GM19452 (cell line): ENCODE measurements around the gene TNFRSF8.

Source experiments
- ATAC-seq: cut with Tn5 transposase; IDR thresholded peaks from one replicate; pipeline ENCODE4 v1.9.1; 2021; ENCODE audit not compliant: unreplicated experiment

Gene TNFRSF8

GRCh38 chr1:12153181-12153785, 90.2 kb downstream of the TNFRSF8 start:
- ATAC-seq, result peak; percentile 32

DNA sequence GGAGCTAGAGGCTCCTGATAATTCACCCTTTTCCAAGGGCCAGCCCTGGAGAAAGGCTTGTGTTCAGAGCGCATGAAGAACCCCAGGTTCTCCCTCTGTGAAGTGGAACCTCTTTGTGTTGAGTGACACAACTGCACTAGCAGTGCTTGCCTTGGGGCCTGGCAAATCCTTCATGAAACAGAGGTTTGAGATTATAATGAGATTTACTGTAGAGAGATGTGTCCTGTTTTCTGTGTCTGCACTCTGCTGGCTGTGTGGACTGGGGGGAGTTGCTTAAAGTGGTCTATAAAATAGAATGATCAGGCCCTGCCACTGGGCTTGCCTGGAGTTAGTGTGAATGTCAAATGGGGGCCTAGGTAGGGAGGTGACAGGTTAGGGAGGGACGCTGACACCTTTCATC, 92.2 kb downstream of the TNFRSF8 start:
- ATAC-seq, result no peak

- no peak for ATAC-seq
These were observed 94.5 kb downstream of the TNFRSF8 start for GRCh38 chr1:12157366-12158231.

DNA sequence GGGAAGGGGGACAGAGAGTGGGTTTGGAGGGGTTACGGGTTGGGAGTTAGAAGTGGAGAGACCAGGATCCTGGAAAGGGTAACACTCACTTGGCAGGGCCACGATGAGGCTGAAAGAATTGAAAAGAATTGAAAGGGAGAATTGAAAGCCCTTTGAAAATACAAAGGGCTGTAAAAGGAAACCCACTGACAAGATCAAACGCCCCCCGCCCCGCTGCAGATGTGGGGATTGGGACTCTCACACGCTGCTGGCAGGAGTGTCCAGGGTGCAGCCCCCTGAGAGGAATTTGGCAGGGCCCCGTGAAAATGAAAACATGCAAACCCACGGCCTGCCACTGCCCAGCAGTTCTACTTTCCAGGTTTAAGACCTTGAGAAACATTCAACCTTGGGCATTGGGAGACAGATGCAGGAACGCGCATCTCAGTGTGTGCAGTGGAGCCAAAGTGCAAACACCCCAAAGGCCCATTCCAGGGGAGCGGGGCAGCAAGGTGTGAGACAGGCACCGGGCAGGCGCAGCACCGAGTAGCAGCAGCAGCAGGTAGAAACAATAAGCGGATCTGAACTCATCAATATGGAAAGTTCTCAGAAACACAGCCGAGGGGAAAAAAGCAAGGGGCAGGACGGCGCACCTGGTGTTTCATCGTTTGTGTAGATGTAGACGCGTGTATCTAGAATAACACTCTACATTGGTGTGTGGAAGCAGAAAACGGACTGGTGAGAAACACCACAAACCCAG, 95.4 kb downstream of the TNFRSF8 start:
- ATAC-seq, result no peak

DNA sequence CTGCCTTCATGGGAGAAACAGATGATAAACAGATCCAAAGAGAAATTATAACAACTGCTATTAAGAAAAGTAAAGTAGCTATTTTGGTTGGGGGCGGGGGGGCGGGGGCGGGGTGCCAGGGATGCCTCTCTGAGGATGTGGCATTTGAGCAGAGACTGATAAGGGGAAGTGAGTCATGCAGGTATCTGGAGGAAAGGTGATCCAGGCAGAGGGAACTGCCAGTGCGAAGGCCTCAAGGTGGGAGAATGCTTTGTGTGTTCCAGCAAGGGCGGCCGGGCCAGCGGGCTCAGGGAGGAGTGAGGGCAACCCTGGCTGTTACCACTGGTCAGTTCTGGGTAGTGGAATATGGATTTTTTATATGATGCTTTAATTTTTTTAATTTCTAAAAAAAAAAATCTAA, 96.7 kb downstream of the TNFRSF8 start:
- no peak for ATAC-seq

- no peak for ATAC-seq
These were observed 98.2 kb downstream of the TNFRSF8 start for GRCh38 chr1:12161324-12161661.

DNA sequence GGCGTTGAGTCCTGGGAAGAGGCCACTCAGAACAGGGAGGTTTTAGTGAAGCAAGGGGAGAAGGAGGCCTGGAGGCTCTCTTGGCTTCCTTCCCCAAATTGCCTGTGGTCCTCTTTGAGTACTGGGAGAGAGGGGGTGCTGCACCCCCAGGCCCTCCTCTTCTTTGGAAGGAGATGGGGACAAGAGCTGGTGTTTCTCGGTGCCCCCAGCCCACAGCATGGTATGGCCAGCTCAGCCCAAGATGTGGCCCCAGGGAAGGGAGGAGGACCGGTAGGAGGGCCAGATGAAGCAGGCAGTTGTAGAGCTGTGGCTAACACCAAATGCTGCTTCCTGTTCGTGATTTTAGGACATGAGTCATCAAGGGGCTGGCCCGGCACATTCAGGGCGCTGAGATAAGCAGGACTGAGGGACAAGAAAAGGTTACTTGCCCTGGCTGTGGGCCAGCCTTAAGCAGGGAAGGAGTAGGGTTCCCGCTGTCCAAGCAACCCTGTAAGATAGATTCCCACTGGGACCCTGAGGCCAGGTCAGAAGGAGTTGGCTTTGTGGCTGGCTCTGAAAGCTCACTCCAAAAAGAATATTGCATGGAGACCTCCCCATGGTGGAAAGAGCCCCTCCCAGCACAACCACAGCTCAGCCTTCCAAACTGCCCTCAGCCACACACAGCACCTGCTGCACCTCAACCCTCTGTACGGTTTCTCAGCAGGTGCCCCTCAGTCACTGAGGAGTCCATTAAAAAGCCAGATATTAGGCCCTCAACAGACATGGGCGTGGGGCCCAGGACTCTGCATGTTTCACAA, 98.8 kb downstream of the TNFRSF8 start:
- ATAC-seq, result peak; percentile 77

DNA sequence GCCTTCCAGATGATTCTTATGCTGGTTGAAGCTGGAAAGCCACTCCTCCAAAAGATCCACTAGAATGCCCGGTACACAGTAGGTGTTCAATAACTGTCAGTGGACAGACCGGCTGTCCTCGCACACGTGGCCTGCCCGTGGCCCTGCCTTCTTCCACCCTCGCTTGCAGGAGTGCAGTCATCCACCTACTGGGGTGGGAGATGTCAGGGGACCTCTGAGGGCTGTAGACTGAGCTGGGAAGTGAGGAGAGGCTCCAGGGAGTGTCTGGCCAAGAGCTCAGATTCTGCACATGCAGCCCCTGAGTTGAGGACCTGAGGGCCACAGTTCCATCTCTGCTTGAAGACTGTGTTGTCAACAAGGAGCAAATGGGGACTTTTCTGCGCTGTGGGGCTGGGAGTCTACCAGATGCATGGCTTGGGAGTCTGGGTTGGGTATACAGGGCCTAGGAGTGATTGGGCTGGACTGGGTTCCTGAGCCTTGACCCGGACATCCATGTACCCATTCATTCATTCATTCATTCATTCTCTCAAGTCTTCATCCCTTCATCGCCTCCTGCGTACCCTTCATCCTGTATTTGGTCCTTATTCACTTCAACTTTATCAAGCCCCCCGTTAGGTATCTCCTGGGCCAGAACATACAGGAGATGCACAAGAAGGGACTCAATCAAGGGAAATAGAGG, 99.5 kb downstream of the TNFRSF8 start:
- no peak for ATAC-seq

GRCh38 chr1:12163210-12163609, 100.1 kb downstream of the TNFRSF8 start:
- no peak for ATAC-seq

DNA sequence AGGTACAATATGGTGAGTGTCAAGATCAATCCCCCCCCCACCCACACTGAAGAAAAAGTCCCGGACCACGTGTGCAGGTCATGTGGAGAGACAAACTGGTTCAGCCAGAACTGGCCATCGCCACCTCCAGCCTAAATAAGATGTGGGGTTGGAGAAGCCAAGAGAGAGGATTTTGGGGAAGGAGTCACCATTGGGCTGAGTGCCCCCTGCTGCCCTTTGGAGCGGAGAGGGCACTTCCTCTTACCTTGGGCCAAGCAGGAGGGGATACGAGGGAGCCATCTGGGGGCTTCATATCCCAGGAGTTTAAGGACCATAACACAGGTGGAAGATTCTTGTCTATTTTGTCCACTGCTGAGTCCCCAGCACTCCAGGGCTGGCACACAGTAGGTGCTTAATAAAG, 101.1 kb downstream of the TNFRSF8 start:
- ATAC-seq, result no peak

DNA sequence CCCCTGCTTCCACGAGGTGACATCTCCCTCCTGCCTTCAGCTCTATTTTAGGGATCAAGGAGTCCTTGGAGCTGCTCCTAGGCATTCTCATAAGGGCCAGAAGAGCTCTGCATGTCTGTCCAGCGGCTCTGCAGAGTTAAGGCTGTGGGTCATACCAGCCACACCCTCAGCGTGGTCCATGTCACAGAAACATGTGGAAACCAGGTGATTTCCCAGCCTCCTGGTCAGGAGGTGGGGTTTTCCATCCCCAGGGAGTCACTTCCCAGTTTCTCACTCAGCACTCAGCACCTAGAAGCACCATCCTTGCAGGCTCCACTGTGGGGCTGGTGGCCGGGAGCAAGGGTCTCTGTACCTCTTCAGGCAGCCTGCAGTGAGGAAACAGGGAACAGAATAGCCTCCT, 102.2 kb downstream of the TNFRSF8 start:
- no peak for ATAC-seq

- ATAC-seq, result peak; percentile 49
These were observed 103.9 kb downstream of the TNFRSF8 start, which contains the start of gene TNFRSF1B for GRCh38 chr1:12166834-12167492. TSS of gene TNFRSF1B (plus strand) at chr1:12166991. CDS start at chr1:12167092, 101 bp downstream.

DNA sequence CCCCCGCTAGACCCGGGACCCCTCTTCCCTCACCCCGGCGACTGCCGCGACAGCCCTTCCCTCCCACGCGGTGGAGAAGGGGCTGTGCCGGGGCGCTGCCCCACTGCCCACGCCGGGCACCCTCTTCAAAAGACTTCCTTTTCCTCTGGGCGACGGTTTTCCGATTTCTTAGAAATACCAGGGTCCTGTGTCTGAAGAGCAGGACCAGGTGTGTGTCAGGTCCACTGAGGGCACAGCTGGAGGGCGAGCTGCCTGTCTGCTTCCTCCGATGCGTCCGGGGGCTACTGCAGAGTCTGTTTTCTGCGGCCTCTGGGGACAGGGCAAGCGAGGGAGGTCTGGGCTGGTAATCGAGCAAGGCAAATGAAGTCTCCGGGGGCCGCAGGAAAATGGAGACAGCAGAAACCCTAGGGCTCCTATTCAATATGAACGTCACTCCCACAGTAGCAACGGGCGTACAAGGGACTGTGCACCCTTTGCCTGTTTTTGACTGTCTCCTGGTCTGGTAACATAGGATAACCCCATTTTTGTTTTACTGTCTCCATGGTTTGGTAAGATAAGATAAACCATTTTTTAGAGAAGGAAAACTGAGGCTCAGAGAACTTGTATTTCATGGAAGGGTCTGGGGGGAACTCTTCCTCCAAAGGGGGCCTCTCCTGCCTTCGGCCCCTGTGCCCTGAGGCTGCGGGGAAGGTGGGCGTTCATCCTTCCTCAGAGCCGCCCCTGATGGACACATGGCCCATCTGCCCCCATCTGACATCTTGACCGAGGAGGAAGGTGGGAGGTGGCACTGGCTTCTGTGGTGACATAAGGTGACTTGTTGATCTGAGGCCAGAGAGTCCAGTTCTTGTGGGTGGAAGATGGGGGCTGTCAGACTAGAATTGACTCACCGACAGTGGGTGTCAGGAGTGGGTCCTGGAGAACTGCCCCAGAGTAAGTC, 104.7 kb downstream of the TNFRSF8 start:
- no peak for ATAC-seq

DNA sequence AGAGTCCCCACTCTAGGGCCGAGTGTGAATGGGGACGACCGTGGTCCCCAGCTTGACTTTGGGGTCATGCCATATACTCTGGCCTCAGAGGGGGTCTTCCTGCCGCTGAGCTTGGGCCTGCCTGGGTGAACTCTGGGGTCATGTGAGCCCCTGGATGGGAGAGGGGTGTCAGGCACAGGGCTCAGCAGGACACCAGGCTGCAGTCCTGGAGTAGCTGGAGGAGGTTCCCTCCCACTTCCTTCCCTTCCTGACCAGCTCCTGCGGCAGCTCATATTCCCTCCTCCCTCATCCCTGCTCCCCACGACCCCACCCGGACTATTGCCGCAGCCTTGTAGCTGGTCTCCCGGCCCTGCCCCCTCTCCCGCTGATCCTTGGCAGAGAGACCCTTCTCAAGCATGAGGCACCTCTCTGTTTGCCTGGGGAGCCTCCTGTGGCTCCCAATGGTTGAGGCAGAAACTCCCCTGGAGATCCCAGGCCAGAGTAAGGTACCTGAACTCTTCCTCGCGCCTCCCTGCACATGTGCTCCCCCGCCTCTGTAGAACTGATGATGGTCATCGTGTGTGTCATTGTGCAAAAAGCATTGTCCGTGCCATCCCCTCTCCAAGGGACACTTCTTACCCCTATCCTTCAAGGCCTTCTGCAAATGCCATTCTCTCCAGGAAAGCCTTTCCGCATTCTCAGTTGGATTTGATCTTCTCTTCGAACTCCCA, 105.5 kb downstream of the TNFRSF8 start:
- no peak for ATAC-seq

DNA sequence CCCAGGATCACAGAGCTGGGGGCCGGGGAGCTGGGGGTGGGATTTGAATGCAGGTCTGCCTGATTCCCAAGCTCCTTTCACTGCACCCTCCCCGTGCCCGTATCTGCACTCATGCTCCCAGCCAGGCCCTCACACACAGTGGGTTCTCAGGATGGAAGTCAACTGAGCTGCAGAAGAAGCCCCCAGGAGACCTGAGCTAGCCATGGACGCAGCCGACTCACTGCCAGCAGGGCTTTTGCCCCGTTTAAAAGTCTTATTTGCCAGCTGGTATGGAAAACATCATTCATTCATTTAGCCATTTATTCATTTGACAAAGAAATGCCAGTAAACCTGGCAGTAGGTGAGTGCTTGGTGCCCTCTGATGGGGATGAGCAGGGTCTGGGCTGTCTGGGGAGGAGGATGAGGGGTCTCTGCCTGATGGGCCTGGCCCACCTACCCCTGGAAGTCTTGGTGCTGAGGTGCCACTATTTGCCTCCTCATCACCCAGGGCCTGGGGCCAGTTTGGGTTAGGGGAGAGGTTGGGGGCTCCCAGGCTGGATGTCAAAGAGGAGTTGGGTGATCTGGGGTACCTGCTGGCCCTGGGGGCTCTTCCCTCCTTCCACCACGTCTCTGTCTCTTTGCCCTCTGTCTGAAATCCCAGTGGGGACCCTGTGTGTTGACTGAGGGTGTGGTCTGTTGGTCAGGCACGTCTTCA, 106.5 kb downstream of the TNFRSF8 start:
- no peak for ATAC-seq

- no peak for ATAC-seq
These were observed 107.2 kb downstream of the TNFRSF8 start for GRCh38 chr1:12170263-12170671.

- no peak for ATAC-seq
These were observed 108.3 kb downstream of the TNFRSF8 start for GRCh38 chr1:12171206-12172041.
